Calu3 (cell line): ENCODE data around the gene RPL21. TPM values are rescaled to one million over a fixed set of nuclear protein-coding genes. Genes with fewer than 3 reads are reported as not detected.

Experiments used
- BruUV-seq: library from RNA; stranded (reverse); fragments of 400-500 nt; replicated peaks from 2 replicates; lab custom pipeline; 2021; lab: Mats Ljungman, UMichigan
- CTCF ChIA-PET: fragments of 300-600 bp; sonication (Branson Sonifier 250); formaldehyde crosslinking; loops from one replicate; lab custom pipeline; 2022; ENCODE audit warnings: antibody characterized with exemption; lab: Charles Lee
- DNase-seq: peaks from one replicate; pipeline ENCODE4 v3.0.0; 2022
- H3K27ac Mint-ChIP-seq: one replicate; pipeline ENCODE4 v1.8.0; 2022; ENCODE audit warnings: mixed read lengths; ENCODE audit not compliant: unreplicated experiment
- H3K27me3 Mint-ChIP-seq: one replicate; pipeline ENCODE4 v1.8.0; 2022; ENCODE audit warnings: mixed read lengths; ENCODE audit not compliant: unreplicated experiment
- H3K36me3 Mint-ChIP-seq: one replicate; pipeline ENCODE4 v1.8.0; 2022; ENCODE audit warnings: mild to moderate bottlenecking, moderate library complexity, mixed read lengths; ENCODE audit not compliant: insufficient read depth, unreplicated experiment
- H3K4me1 Mint-ChIP-seq: one replicate; pipeline ENCODE4 v1.8.0; 2022; ENCODE audit warnings: mild to moderate bottlenecking, low read depth, mixed read lengths; ENCODE audit not compliant: unreplicated experiment
- H3K4me3 Mint-ChIP-seq: one replicate; pipeline ENCODE4 v1.8.0; 2022; ENCODE audit warnings: mild to moderate bottlenecking, low read depth, moderate library complexity, mixed read lengths; ENCODE audit not compliant: unreplicated experiment
- H3K9me3 Mint-ChIP-seq: one replicate; pipeline ENCODE4 v1.8.0; 2022; ENCODE audit warnings: low read depth, mixed read lengths; ENCODE audit not compliant: unreplicated experiment
- CTCF ChIP-seq: fragments of 200-600 bp; IDR thresholded peaks from one replicate; pipeline ENCODE4 v1.8.0; 2022; ENCODE audit warnings: antibody characterized with exemption; ENCODE audit not compliant: unreplicated experiment
- intact Hi-C: fragments of 100-400 bp; cut with micrococcal nuclease; formaldehyde crosslinking; loops from one replicate; pipeline ENCODE4 v1.10.0; 2022; ENCODE audit not compliant: unreplicated experiment
- total RNA-seq: library from RNA; stranded (reverse); gene quantifications from 2 replicates; pipeline ENCODE4 v1.2.3, GENCODE V29; 2022

RPL21 gene
- total RNA-seq, 1 experiment from 2014 or later = 434 TPM

- Mint-ChIP-seq H3K36me3 (peaks cover 18% of the 10 kb centered on the region), H3K27me3 (peaks cover 8% of the 10 kb centered on the region), H3K9me3 (no peaks in the 10 kb centered on the region), H3K4me3 (no peak overlapping the region), H3K4me1 (peaks cover 15% of the 10 kb centered on the region), H3K27ac (no peak overlapping the region)
- intact Hi-C loops = no loop called here
- no peak for TF ChIP-seq CTCF
- no TSS peak for BruUV-seq
- CTCF ChIA-PET = no interaction called here
- DNase-seq = no peak
Measured at GRCh38 chr13:27269114-27269665, 17.8 kb downstream of the RPL21 start.

- peaks cover 24% of the 10 kb centered on the region for H3K27me3 Mint-ChIP-seq
- H3K27ac Mint-ChIP-seq = peak within 1 kb of the TSS; percentile 56
- peaks cover 18% of the 10 kb centered on the region for H3K36me3 Mint-ChIP-seq
- TF ChIP-seq CTCF = peak; percentile 84
- intact Hi-C loops = loop anchor here (5.0 kb wide), 1 partner anchor 99 kb away; the partner anchor contains the start of gene USP12
- H3K9me3 Mint-ChIP-seq = no peaks in the 10 kb centered on the region
- BruUV-seq = no TSS peak
- DNase-seq = peak; percentile 73
- CTCF ChIA-PET = interaction anchor here (0.6 to 1.2 kb wide), 5 partner anchors 9 to 143 kb away, joined by 3 to 10 read pairs (median 3); no protein-coding TSS in a partner anchor
- H3K4me3 Mint-ChIP-seq = peak within 1 kb of the TSS; percentile 77
- H3K4me1 Mint-ChIP-seq = peaks cover 15% of the 10 kb centered on the region
Measured at GRCh38 chr13:27270594-27271520, 19.5 kb downstream of the RPL21 start, which contains the start of gene RASL11A. Gene RASL11A, plus strand, starts transcription at chr13:27270830. Its CDS starts 115 bp downstream, at chr13:27270945.

- peaks cover 29% of the 10 kb centered on the region for H3K27me3 Mint-ChIP-seq
- H3K27ac Mint-ChIP-seq = peak overlapping the region; percentile 56
- CTCF ChIA-PET = interaction anchor here (0.6 kb wide), 1 partner anchor 554 kb away, joined by 6 read pairs; no protein-coding TSS in a partner anchor
- no peaks in the 10 kb centered on the region for H3K9me3 Mint-ChIP-seq
- BruUV-seq = no TSS peak
- H3K4me3 Mint-ChIP-seq = peak overlapping the region; percentile 77
- no peak for TF ChIP-seq CTCF
- H3K4me1 Mint-ChIP-seq = peaks cover 15% of the 10 kb centered on the region
- intact Hi-C loops = loop anchor here (5.0 kb wide), 1 partner anchor 99 kb away; the partner anchor contains the start of gene USP12
- no peak for DNase-seq
- peaks cover 18% of the 10 kb centered on the region for H3K36me3 Mint-ChIP-seq
Measured at GRCh38 chr13:27271570-27272096, 20.3 kb downstream of the RPL21 start.
